Jurkat, Clone E6-1 (cell line): Measurements from ENCODE around the gene HMOX1.

Experiments
- DNase-seq: peaks from one replicate; pipeline ENCODE4 v3.0.0-alpha.2; 2011; ENCODE audit warnings: low read depth, low spot score
- H3K4me3 ChIP-seq: 2 replicates; pipeline ENCODE4 v1.5.1; 2011; ENCODE audit warnings: mild to moderate bottlenecking, low read length, control low read depth, moderate library complexity

HMOX1 gene

DNA sequence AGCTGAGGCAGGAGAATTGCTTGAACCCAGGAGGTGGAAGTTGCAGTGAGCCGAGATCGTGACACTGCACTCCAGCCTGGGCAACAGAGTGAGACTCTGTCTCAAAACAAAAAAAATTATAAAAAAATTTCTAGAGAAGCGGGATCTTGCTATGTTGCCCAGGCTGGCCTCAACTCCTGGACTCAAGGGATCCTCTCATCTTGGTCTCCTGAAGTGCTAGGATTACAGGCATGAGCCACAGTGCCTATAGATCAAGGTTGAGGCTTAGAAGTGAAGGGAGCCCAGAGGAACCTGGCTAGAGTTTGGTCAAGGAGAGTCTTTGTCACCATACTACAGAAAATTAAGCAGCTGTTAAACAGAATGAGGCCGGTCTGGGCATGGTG is 17.7 kb downstream of the HMOX1 start:
- H3K4me3 ChIP-seq, result no peak overlapping the region; the same call in 1 of the 2 replicates
- no peak for DNase-seq

DNA sequence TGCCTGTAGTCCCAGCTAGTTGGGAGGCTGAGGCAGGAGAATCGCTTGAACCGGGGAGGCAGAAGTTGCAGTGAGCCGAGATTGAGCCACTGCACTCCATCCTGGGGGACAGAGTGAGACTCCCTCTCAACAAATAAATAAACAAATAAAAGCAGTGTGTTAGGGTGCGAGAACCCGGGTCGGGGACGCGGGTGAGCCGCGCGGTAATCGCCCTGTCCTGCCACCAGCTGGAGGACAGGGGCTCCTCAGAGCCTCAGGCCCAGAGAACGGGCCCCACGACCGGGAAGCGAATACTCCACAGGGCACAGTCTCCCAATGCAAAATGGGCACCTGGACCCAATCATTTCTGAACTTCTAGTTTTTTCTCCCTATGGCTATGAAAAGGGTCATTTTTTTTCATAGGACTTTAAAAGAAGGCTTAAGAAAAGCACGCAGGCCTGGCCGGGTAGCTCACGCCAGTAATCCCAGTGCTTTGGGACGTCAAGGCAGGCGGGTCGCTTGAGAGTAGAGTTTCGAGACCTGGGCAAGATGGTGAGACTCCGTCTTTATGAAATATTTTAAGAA is 18.3 kb downstream of the HMOX1 start:
- peak; percentile 18 for DNase-seq
- H3K4me3 ChIP-seq, result peak overlapping the region; percentile 90

DNA sequence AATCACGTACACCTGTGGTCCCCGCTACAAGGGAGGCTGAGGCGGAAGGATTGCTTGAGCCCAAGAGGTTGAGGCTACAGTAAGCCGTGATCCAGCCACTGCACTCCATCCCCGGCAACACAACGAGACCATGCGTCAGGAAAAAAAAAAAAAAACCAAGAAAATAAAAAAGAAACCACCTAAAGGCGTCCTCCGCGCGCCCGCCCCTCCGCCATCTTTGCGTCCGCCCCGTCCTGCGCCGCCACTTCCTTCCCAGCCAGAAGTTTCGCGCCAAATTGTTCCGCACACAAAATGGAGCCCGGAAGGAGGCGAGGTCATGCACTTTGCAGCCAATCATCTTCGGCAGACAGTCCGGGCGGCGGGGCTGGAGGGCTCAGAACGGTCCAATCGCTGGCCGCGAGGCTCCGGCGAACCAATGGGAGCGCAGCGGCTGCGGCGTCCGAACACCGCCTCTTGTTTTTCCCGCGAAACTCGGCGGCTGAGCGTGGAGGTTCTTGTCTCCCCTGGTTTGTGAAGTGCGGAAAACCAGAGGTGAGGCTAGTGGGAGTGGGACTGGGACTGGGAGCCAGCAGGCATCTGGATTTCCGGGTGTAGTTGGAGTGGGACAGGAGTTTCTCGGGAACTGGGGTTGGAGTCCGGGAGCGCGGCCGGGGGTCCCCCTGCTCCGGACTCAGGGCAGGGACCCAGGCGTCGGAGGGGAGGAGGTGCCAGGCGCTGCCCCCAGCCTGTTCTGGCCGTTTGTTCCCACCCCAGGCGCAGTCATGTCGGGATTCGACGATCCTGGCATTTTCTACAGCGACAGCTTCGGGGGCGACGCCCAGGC is 19.0 kb downstream of the HMOX1 start, which contains the start of gene MCM5:
TSS of gene MCM5 (plus strand) at position 463 of the 823 bp plus-strand sequence. CDS start at position 762, 299 bp downstream.
- H3K4me3 ChIP-seq, result peak within 1 kb of the TSS; percentile 90
- peak; percentile 98 for DNase-seq

DNA sequence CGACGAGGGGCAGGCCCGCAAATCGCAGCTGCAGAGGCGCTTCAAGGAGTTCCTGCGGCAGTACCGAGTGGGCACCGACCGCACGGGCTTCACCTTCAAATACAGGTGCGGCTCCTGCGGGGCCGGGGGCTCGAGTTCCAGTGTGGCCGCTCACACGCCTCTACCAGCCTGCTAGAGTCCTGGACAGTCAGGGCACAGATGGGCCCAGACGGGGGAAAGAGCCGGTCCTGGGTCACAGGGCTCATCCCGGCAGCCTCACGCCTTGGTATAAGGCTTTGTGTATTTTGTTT is 19.6 kb downstream of the HMOX1 start:
- peak overlapping the region; percentile 90 for H3K4me3 ChIP-seq
- DNase-seq, result no peak

DNA sequence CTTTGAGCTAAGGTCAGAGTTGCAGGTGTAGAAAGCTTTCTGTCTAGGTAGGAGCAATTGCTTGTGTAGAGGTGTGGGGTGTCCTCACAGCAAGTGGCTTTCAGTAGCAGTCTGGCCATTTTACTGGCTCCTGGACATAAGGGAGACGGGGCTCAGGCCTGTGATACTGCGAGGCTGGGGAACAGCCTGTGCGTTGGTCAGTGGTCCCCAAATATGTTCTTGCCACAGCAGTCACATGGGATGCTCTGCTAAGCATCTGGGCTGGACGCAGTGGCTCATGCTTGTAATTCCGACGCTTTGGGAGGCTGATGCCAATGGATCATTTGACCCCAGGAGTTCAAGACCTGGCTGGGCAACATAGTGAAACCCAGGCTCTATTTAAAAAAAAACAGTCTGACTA is 21.0 kb downstream of the HMOX1 start:
- no peak overlapping the region for H3K4me3 ChIP-seq
- DNase-seq, result no peak

DNA sequence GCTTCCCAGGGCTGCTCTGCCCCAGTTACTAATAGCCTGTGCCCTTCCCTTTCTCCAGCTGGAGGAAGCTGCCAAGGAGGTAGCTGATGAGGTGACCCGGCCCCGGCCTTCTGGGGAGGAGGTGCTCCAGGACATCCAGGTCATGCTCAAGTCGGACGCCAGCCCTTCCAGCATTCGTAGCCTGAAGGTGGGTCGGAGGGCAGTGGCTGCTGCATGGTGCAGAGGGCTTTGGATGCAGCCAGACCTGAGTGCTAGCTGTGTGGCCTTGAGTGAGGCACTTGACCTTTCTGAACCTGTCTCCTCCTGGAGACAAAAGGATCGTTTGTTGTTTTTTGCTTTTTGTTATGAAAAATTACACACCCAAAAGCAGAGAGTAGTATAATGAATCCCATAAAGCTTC is 22.5 kb downstream of the HMOX1 start:
- no peak for DNase-seq
- no peak overlapping the region for H3K4me3 ChIP-seq

DNA sequence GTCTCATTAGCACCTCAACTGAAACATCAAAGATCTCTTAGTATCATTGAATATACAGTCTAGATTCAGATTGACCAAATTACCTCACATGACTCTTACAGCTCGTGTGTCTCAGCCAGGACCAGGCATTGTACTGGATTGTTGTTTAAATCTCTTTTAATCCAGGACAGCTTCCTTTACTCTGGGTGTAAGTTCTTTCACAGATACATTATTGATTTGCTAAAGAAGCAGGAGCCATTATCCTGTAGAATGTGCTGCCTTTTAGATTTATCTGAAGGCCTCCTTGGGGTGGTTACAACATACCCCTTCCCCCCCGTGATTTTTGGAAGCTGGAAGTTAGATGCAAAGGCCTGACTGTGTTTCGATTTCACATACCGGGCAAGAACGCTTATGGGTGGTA is 23.3 kb downstream of the HMOX1 start:
- DNase-seq, result no peak
- H3K4me3 ChIP-seq, result no peak overlapping the region

DNA sequence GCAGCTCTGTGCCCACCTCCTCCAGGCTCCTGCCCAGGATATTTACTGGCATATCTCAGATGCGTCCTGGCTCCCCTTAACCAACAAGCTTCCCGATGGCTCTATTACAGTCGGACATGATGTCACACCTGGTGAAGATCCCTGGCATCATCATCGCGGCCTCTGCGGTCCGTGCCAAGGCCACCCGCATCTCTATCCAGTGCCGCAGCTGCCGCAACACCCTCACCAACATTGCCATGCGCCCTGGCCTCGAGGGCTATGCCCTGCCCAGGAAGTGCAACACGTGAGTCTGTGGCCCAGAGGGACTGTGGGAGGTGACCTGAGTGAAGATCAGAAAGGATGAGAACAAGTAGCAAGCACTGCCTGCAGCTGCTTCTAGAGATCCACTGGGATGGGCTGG is 25.5 kb downstream of the HMOX1 start:
- no peak for DNase-seq
- H3K4me3 ChIP-seq, result no peak overlapping the region

DNA sequence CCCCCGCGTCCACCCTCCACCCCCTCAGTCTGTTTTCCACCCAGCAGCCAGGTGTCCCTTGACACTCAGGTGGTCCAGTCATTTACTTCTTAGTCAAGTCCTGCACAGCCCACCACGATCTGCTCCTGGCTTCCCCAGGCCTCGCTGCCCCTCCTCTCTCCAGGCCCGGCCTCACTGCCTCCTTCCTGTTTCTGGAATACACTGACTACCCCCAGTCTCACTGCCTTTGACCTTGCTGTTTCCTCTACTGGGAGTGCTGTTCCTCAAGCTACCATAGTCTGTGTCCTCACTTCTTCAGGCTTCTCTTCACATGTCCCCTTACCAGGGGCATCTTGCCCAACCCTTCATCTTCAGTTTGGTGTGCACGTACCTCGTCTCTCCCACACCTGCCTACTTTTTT is 26.5 kb downstream of the HMOX1 start:
- DNase-seq, result no peak
- no peak overlapping the region for H3K4me3 ChIP-seq

DNA sequence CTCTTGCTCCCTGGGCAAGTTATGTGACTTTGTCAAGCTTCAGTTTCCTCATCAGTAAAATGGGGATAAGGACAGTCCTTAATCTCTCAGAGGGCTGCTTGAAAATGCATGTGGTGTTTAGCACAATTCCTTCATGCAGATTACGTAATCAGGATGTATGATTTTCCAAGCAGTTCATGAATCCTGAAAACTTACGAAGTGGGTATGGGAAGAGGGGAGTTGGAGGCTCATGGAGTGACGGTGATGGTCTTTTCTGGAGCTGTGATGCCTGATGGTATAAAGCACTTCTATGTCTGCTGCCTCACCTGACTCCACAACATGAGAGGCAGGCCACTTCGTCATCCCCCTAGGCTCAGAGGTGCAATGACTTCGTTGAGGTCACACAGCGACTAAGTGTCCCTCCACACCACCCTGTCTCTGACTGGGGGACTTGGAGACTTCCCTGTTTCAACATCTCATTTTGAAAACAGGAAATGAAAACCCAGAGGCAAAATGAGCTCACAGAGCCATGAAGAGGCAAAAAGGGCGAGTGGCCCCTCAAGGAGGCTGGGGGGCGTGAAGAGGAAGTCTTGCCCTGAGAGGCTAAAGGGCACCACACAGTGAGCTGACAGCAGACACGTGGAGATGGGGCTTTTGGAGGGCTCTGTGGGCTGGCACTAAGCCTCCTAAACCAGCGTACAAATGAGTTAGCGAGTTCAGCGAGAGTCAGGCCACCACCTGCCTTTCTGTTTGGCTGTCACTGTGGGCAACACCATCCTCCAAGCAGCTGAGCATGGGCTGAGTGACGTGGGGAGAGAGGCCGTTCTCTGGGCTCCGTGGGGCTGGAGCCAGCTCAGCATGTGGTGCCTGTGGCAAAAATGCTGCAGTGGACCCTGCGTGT is 29.1 kb downstream of the HMOX1 start:
- no peak overlapping the region for H3K4me3 ChIP-seq
- DNase-seq, result no peak

DNA sequence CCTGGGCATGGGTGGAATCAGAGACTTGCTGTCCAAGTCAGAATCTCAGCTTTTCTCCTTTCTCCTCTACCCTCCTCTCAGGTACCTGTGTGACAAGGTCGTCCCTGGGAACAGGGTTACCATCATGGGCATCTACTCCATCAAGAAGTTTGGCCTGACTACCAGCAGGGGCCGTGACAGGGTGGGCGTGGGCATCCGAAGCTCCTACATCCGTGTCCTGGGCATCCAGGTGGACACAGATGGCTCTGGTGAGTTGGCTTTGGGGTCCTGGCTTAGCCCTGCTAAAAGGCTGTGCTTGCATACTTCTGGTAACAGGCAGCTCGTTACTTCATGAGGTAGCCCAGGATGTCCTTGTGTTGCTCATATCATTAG is 29.8 kb downstream of the HMOX1 start:
- no peak overlapping the region for H3K4me3 ChIP-seq
- DNase-seq, result no peak

DNA sequence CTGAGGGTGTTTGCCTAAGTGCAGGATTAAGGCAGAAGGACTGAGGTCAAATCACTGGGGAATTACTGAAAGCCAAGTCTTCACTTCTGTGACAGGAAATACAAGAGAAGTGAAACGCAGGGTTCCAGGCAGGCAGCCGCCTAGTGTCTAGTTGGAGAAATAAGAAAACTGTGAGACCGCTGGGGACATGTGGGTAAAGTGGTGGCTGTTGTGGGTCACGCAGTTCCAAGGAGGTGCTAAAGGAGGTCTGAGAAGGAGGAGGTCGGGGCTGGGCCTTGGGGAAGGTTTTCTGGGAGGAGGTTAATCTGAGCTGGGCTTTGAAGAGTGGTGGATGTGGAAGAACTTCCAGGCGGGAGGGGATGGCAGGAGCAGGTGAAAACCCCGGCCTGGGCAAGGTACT is 30.2 kb downstream of the HMOX1 start:
- no peak for DNase-seq
- H3K4me3 ChIP-seq, result no peak overlapping the region

DNA sequence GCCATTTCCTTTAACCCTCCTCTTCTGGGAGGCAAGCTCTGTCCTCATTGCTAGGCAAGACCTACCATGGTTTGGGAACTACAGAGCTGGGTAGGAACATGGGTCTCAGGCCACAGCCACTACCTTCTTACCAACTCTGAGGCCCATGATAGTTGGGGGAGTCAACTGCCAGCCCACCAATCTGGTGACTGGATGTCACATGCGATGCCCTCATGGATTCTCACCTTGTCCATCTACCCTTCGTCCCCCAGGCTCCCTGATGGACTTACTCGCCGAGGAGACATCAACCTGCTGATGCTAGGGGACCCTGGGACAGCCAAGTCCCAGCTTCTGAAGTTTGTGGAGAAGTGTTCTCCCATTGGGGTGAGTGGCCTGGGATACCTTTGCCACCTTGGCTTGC is 32.7 kb downstream of the HMOX1 start:
- no peak overlapping the region for H3K4me3 ChIP-seq
- DNase-seq, result no peak

DNA sequence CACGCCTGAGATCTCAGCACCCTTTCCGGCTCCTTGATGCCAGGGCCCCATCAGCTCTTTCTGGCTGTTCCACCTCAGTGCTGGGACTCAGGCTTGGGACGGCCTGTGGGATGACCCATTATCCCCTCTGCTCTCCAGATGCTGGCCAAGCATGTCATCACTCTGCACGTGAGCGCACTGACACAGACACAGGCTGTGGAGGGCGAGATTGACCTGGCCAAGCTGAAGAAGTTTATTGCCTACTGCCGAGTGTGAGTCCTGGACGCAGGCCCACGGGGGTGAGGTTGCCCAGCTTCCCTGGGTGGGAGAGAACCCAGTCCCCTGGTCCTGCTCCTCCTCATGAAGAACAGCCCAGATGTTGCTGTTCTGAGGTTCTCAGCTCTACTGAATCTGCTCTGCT is 36.7 kb downstream of the HMOX1 start:
- DNase-seq, result no peak
- H3K4me3 ChIP-seq, result no peak overlapping the region

DNA sequence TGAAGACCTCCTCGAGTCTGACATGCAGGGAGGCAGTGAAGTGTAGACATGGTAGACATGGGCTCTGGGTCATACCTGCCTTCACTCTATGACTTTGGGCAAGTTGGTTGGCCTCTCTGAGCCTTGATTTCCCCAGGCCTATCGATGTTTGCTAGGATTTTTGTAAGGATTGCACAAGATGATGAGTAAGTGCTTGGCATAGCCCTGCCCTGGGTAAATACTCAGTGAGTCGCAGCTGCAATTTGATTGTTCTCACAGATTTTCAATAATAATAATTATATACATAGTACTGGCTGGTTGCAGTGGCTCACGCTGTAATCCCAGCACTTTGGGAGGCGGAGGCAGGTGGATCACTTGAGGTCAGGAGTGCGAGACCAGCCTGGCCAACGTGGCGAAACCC is 37.2 kb downstream of the HMOX1 start:
- DNase-seq, result no peak
- H3K4me3 ChIP-seq, result no peak overlapping the region

DNA sequence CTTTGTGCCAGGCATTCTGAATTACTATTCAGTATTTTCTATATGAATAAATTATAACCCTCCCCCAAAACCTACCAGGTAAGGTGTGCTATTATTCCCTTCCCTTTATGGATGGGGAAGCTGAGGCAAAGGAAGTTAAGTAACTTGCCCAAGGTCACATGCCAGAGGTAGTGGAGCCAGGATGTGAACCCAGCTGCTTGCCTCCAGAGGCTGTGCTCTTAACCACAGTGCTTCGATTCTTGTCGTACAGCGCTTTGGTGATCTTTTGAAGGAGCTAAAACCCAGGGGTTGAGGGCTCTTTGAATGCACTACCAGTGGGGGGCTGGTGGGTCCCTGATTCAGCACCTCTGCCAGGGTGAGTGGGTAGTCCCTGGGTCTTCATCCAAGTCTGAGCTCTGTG is 37.8 kb downstream of the HMOX1 start:
- H3K4me3 ChIP-seq, result no peak overlapping the region
- peak; percentile 71 for DNase-seq

DNA sequence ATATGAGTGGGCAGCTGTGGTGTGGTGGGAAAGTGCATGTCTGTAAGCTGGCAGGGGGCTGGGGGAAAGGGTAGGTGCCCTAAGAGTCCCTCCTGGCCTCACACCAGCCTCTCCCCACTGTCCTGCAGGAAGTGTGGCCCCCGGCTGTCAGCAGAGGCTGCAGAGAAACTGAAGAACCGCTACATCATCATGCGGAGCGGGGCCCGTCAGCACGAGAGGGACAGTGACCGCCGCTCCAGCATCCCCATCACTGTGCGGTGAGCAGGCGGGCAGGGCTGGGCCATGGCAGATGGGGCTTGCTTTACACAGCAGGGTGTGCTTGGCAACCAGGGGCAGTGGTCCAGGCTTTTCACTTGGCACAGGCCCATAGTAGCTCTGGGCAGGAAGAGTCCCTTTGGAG is 38.9 kb downstream of the HMOX1 start:
- no peak overlapping the region for H3K4me3 ChIP-seq
- no peak for DNase-seq

DNA sequence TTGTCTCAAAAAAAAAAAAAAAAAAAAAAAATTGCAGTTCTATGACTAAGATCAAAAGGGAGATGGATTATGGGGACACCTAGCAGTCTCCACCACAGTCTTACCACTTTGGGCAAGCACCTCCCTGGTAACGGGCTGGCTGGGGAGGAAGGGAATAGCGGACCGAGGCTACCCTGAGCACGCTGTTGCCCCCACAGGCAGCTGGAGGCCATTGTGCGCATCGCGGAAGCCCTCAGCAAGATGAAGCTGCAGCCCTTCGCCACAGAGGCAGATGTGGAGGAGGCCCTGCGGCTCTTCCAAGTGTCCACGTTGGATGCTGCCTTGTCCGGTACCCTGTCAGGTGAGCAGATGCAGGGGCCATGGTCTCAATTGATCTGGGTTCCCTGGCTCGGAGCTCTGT is 40.2 kb downstream of the HMOX1 start:
- H3K4me3 ChIP-seq, result no peak overlapping the region
- DNase-seq, result no peak

DNA sequence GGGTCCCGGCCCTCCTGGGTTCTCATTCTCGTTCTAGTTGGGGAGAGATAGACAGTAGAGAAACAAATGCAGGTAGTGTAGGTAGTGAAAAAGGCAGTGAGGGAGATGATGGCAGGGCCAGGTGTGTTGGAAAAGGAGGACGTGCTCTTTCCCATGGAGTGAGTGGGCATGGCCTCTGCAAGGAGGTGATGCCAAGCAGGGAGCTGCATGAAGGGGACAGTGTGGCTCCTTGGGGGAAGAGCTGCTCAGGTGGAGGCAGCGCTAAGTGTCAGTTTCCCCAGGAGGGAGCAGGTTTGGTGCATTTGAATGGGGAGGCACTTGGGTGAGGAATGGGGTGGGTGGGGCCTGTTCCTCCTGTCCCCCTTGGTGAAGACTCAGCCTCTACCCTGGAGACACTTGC is 41.2 kb downstream of the HMOX1 start:
- no peak for DNase-seq
- no peak overlapping the region for H3K4me3 ChIP-seq

DNA sequence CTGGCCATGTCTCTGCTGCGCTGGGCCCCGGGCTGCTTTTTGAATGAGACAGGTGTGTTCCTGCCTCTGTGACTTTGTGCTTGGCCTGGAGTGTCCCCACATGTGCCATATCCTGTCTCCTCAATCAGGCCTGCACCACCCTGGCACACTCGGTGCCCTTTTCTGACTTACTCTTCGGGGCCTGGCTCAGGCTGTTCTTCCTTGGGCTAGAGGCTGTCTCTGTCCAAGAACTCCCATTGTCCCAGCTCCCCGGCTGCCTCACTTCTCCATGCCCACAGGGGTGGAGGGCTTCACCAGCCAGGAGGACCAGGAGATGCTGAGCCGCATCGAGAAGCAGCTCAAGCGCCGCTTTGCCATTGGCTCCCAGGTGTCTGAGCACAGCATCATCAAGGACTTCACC is 42.0 kb downstream of the HMOX1 start:
- DNase-seq, result no peak
- no peak overlapping the region for H3K4me3 ChIP-seq
